A673 (cell line): ENCODE data around the gene RPH3AL.

Source experiments
- CTCF ChIP-seq: fragments of 300-800, 200-600 bp; sonication (generic); conservative IDR thresholded peaks from 2 replicates; pipeline ENCODE4 v1.5.1; 2017; ENCODE audit warnings: low read depth, mild to moderate bottlenecking, antibody characterized with exemption, low read length, moderate library complexity, mixed read lengths
- EZH2 ChIP-seq: fragments of 200-600 bp; sonication (generic); IDR thresholded peaks from 2 replicates; pipeline ENCODE4 v1.6.1; 2017; ENCODE audit warnings: borderline replicate concordance, low read depth, mild to moderate bottlenecking, mixed read lengths, antibody characterized with exemption, low read length; ENCODE audit not compliant: poor library complexity, severe bottlenecking

DNA sequence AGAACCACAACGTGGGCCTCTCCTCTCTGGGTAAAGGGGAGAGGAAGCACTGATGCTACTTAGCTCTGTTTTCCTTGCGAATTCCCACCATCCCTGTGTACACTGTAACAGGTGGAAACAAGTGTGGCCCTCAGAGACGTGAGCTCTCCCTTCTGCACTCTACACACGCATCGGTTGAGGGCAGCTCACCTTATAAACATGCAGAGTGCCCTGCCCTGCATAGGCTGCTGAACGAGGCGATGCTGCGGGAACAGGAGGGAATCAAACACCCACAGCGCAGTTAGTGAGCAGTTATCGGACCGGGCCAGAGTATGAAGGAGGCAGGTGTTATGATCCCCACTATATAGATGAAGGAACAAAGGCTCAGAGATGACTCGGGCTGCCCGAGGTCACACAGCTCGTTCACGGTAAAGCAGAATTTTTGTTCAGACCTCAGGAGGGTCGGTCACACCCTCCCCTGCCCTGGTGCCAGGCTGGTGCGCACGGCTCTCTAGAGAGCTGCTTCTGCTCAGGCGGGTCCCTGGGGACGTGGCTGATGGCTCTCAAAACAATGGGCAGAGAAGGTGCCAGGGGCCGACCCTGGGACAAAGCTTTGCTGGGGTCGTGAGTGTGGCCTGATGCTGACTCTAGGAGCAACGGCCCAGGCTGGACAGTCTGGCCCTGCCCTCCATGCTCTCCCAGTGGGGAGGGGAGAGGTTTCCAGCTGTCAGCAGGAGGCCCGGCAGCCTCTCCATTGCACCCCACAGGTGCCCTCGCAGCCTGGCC is 68.5 kb downstream of the RPH3AL start:
- TF ChIP-seq CTCF, result no peak
- no peak for TF ChIP-seq EZH2
